ENCODE measurements around the gene IGF1R.

GRCh38 chr15:98845138-98845884 lies 197.0 kb downstream of the IGF1R start:
- TF ChIP-seq, protein P1, sequence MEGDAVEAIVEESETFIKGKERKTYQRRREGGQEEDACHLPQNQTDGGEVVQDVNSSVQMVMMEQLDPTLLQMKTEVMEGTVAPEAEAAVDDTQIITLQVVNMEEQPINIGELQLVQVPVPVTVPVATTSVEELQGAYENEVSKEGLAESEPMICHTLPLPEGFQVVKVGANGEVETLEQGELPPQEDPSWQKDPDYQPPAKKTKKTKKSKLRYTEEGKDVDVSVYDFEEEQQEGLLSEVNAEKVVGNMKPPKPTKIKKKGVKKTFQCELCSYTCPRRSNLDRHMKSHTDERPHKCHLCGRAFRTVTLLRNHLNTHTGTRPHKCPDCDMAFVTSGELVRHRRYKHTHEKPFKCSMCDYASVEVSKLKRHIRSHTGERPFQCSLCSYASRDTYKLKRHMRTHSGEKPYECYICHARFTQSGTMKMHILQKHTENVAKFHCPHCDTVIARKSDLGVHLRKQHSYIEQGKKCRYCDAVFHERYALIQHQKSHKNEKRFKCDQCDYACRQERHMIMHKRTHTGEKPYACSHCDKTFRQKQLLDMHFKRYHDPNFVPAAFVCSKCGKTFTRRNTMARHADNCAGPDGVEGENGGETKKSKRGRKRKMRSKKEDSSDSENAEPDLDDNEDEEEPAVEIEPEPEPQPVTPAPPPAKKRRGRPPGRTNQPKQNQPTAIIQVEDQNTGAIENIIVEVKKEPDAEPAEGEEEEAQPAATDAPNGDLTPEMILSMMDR (IDR thresholded peaks at IDR 0.05; ENCODE audit: borderline replicate concordance, extremely low read depth, low read length, poor library complexity, severe bottlenecking) = no peak
- no peak for TF ChIP-seq EZH2 (IDR thresholded peaks at IDR 0.05; ENCODE audit: borderline replicate concordance, low read depth, low read length, severe bottlenecking)

Data from DND-41 (cell line).